IMR-90 (cell line): ENCODE data around the gene KRT7. TPM values are rescaled to one million over a fixed set of nuclear protein-coding genes. Genes with fewer than 3 reads are reported as not detected.

ENCODE experiments used
- ATAC-seq: fragments of 200-7000 bp; cut with Tn5 transposase; 2 replicates; pipeline ENCODE4 v1.9.1; 2020; ENCODE audit warnings: low read depth, mild to moderate bottlenecking, moderate library complexity
- Bru-seq: library from RNA; stranded (reverse); fragments of 400-500 nt; gene quantifications from one replicate; lab custom pipeline; 2021; lab: Mats Ljungman, UMichigan
- BruChase-seq, 2 experiments: library from RNA; stranded (reverse); fragments of 400-500 nt; gene quantifications; one replicate each; lab custom pipeline; 2021; lab: Mats Ljungman, UMichigan
- BruUV-seq: library from RNA; stranded (reverse); fragments of 400-500 nt; replicated peaks from 2 replicates; lab custom pipeline; 2021; lab: Mats Ljungman, UMichigan
- CTCF ChIA-PET: fragments of 300-600 bp; formaldehyde crosslinking; extraction: SDS; loops from one replicate; lab custom pipeline; 2021; ENCODE audit warnings: antibody characterized with exemption; lab: Yijun Ruan, JAX
- POLR2A ChIA-PET: fragments of 300-600 bp; sonication (Branson Sonifier 250); formaldehyde crosslinking; loops from one replicate; lab custom pipeline; 2022; ENCODE audit warnings: antibody characterized with exemption; ENCODE audit not compliant: unreplicated experiment; lab: Charles Lee
- DNase-seq: peaks from one replicate; pipeline ENCODE4 v3.0.0; 2013
- H2AFZ ChIP-seq: replicated peaks from 2 replicates; pipeline ENCODE3; 2013; ENCODE audit warnings: low read length, mild to moderate bottlenecking; ENCODE audit not compliant: poor library complexity
- H2AK5ac ChIP-seq: 2 replicates; pipeline ENCODE4 v1.6.1; 2013; ENCODE audit warnings: low read depth, low read length, inconsistent platforms
- H2AK9ac ChIP-seq: replicated peaks from 2 replicates; pipeline ENCODE3; 2013; ENCODE audit warnings: mild to moderate bottlenecking, low read depth, low read length, moderate library complexity; ENCODE audit not compliant: poor library complexity
- H2BK120ac ChIP-seq: 2 replicates; pipeline ENCODE4 v1.6.1; 2013; ENCODE audit warnings: low read depth, low read length, inconsistent platforms
- H2BK15ac ChIP-seq: 3 replicates; pipeline ENCODE4 v1.6.1; 2013; ENCODE audit warnings: low read depth, low read length, inconsistent platforms
- H2BK20ac ChIP-seq: 2 replicates; pipeline ENCODE4 v1.6.1; 2013; ENCODE audit warnings: low read depth, mild to moderate bottlenecking, inconsistent platforms, low read length, moderate library complexity
- H2BK5ac ChIP-seq: 2 replicates; pipeline ENCODE4 v1.6.1; 2013; ENCODE audit warnings: mild to moderate bottlenecking, low read depth, low read length, inconsistent platforms; ENCODE audit not compliant: poor library complexity, severe bottlenecking
- H3K14ac ChIP-seq: replicated peaks from 2 replicates; pipeline ENCODE4 v1.6.1; 2013; ENCODE audit warnings: low read depth, low read length, inconsistent platforms
- H3K18ac ChIP-seq: 2 replicates; pipeline ENCODE4 v1.6.1; 2013; ENCODE audit warnings: low read depth, low read length, control low read depth
- H3K23ac ChIP-seq: 2 replicates; pipeline ENCODE4 v1.6.1; 2013; ENCODE audit warnings: low read depth, low read length, inconsistent platforms
- H3K27ac ChIP-seq: 2 replicates; pipeline ENCODE4 v1.5.1; 2013; ENCODE audit warnings: mild to moderate bottlenecking, control low read depth, low read length; ENCODE audit not compliant: insufficient read depth
- H3K27me3 ChIP-seq: 2 replicates; pipeline ENCODE4 v1.6.1; 2013; ENCODE audit warnings: low read length; ENCODE audit not compliant: control insufficient read depth, insufficient read depth
- H3K36me3 ChIP-seq: 2 replicates; pipeline ENCODE4 v1.6.1; 2013; ENCODE audit warnings: low read length, mixed read lengths; ENCODE audit not compliant: control insufficient read depth, insufficient read depth
- H3K4ac ChIP-seq: 2 replicates; pipeline ENCODE4 v1.6.1; 2013; ENCODE audit warnings: low read depth, low read length, inconsistent platforms
- H3K4me1 ChIP-seq: 2 replicates; pipeline ENCODE4 v1.6.1; 2013; ENCODE audit warnings: low read length, mixed read lengths; ENCODE audit not compliant: control insufficient read depth, insufficient read depth
- H3K4me2 ChIP-seq: 2 replicates; pipeline ENCODE4 v1.6.1; 2013; ENCODE audit warnings: low read depth, mild to moderate bottlenecking, control low read depth, low read length, moderate library complexity
- H3K4me3 ChIP-seq: 2 replicates; pipeline ENCODE4 v1.5.1; 2013; ENCODE audit warnings: low read depth, mild to moderate bottlenecking, control low read depth, low read length, moderate library complexity; ENCODE audit not compliant: insufficient read depth
- H3K56ac ChIP-seq: 2 replicates; pipeline ENCODE4 v1.6.1; 2013; ENCODE audit warnings: low read length, inconsistent platforms; ENCODE audit not compliant: insufficient read depth; ENCODE audit errors: extremely low read depth
- H3K79me1 ChIP-seq, 2 experiments: 2 replicates each; pipeline ENCODE4 v1.6.1; 2013; ENCODE audit warnings: low read length in 2 of 2, inconsistent platforms in 1 of 2, low read depth in 1 of 2
- H3K9ac ChIP-seq: 2 replicates; pipeline ENCODE4 v1.6.1; 2013; ENCODE audit warnings: low read depth, low read length, control low read depth
- H3K9me1 ChIP-seq: 2 replicates; pipeline ENCODE4 v1.6.1; 2013; ENCODE audit warnings: low read length, inconsistent platforms; ENCODE audit not compliant: insufficient read depth
- H3K9me3 ChIP-seq: 2 replicates; pipeline ENCODE4 v1.6.1; 2013; ENCODE audit warnings: low read length; ENCODE audit not compliant: control insufficient read depth, insufficient read depth
- H4K20me1 ChIP-seq: 2 replicates; pipeline ENCODE4 v1.6.1; 2013; ENCODE audit warnings: low read length, inconsistent platforms; ENCODE audit not compliant: insufficient read depth
- H4K5ac ChIP-seq: 2 replicates; pipeline ENCODE4 v1.6.1; 2013; ENCODE audit warnings: mild to moderate bottlenecking, low read depth, low read length, control low read depth
- H4K8ac ChIP-seq, 2 experiments: 2 replicates each; pipeline ENCODE4 v1.6.1; 2013; ENCODE audit warnings: low read depth in 2 of 2, low read length in 2 of 2, control low read depth in 1 of 2, inconsistent platforms in 1 of 2
- H4K91ac ChIP-seq: 2 replicates; pipeline ENCODE4 v1.6.1; 2013; ENCODE audit warnings: low read depth, low read length, inconsistent platforms; ENCODE audit not compliant: insufficient read depth
- CEBPB ChIP-seq: IDR thresholded peaks from 2 replicates; pipeline ENCODE4 v1.6.1; 2012; ENCODE audit warnings: low read depth, low read length, improper control_type of control experiment
- FOS ChIP-seq: fragments of 150-350 bp; IDR thresholded peaks from 2 replicates; pipeline ENCODE4 v1.6.1; 2016; ENCODE audit warnings: low read depth, low read length
- NFE2L2 ChIP-seq: fragments of 150-350 bp; IDR thresholded peaks from 2 replicates; pipeline ENCODE4 v1.6.1; 2016; ENCODE audit warnings: low read depth, mild to moderate bottlenecking, low read length
- POLR2A ChIP-seq: IDR thresholded peaks from 2 replicates; pipeline ENCODE4 v1.6.1; 2012; ENCODE audit warnings: mild to moderate bottlenecking, low read depth, low read length
- RAD21 ChIP-seq: IDR thresholded peaks from 2 replicates; pipeline ENCODE4 v1.6.1; 2012; ENCODE audit warnings: low read length, improper control_type of control experiment
- RCOR1 ChIP-seq: IDR thresholded peaks from 2 replicates; pipeline ENCODE4 v1.6.1; 2012; ENCODE audit warnings: mild to moderate bottlenecking, low read length, improper control_type of control experiment; ENCODE audit not compliant: insufficient replicate concordance
- SMC3 ChIP-seq: fragments of 150-350 bp; IDR thresholded peaks from 2 replicates; pipeline ENCODE4 v1.6.1; 2016; ENCODE audit warnings: low read depth, mild to moderate bottlenecking, antibody characterized with exemption, low read length, moderate library complexity
- WGBS, 2 experiments: methylation state at CpG; one replicate each; pipeline versions ENCODE4 v1.1.5 to v1.1.7; 2013; ENCODE audit warnings: missing lambda C conversion rate in 2 of 2; ENCODE audit not compliant: insufficient read length in 1 of 2; ENCODE audit errors: extremely low coverage in 2 of 2; 5-methylcytosine and 5-hydroxymethylcytosine counted together
- dilution Hi-C: fragments of 300-500 bp; cut with HindIII; formaldehyde crosslinking; loops from one replicate; pipeline ENCODE4 v1.14.3; 2018; ENCODE audit warnings: low sequenced_read_pairs; ENCODE audit not compliant: unreplicated experiment
- in situ Hi-C: fragments of 300-500 bp; cut with MboI; formaldehyde crosslinking; loops from 3 replicates; pipeline ENCODE4 v1.14.3; 2019; ENCODE audit warnings: low sequenced_read_pairs, inconsistent platforms, mixed read lengths
- intact Hi-C: fragments of 100-400 bp; cut with micrococcal nuclease; formaldehyde crosslinking; loops from 2 replicates; pipeline ENCODE4 v1.10.0; 2022
- long read RNA-seq: library from polyadenylated mRNA; unstranded; transcript quantifications from one replicate; pipeline ENCODE4 v2.0.0, GENCODE V29; 2021; ENCODE audit not compliant: unreplicated experiment
- polyA plus RNA-seq, 3 experiments: library from polyadenylated mRNA; depleted of rRNA; stranded (reverse); fragments of >200 nt; gene quantifications; 2 replicates each; pipeline ENCODE4 v1.2.3, GENCODE V29; 2012; ENCODE audit warnings: low replicate concordance in 1 of 3
- total RNA-seq: library from RNA; depleted of rRNA; stranded (reverse); fragments of >200 nt; gene quantifications from 2 replicates; pipeline ENCODE4 v1.2.3, GENCODE V29; 2012; rRNA removed
- TF ChIP-seq, protein P1 (sequence below): fragments of 150-350 bp; IDR thresholded peaks from 2 replicates; pipeline ENCODE4 v1.6.1; 2016; ENCODE audit warnings: low read depth, mild to moderate bottlenecking, low read length, moderate library complexity, borderline replicate concordance

Gene KRT7
- total RNA-seq, result 0.54 and 1.4 TPM in 2 replicates
- 1.4 and 1.7 TPM in 2 replicates for polyA plus RNA-seq (2012; rRNA removed)
- 2.5 and 3.4 TPM in 2 replicates for polyA plus RNA-seq (2012; cell fraction: cytosol; rRNA removed)
- polyA plus RNA-seq (2012; cell fraction: nucleus; rRNA removed; ENCODE audit: low replicate concordance), result 0.60 and 1.7 TPM in 2 replicates
- Bru-seq, nascent RNA, result percentile 11 among the genes with signal in this experiment
- BruChase-seq, experiment 1, labeled RNA remaining after a 6-hour chase, result percentile 13 among the genes with signal in this experiment
- percentile 17 among the genes with signal in this experiment for BruChase-seq, experiment 2, labeled RNA remaining after a 2-hour chase
- long read RNA-seq, partial matches to known transcripts, result 0 of 2 reads
- long read RNA-seq, other reads (novel, unspliced or antisense), result 2 of 2 reads

- in situ Hi-C loops, result no loop called here
- no peak for TF ChIP-seq RCOR1
- no peak for TF ChIP-seq CEBPB
- TF ChIP-seq FOS, result no peak
- TF ChIP-seq, protein P1, sequence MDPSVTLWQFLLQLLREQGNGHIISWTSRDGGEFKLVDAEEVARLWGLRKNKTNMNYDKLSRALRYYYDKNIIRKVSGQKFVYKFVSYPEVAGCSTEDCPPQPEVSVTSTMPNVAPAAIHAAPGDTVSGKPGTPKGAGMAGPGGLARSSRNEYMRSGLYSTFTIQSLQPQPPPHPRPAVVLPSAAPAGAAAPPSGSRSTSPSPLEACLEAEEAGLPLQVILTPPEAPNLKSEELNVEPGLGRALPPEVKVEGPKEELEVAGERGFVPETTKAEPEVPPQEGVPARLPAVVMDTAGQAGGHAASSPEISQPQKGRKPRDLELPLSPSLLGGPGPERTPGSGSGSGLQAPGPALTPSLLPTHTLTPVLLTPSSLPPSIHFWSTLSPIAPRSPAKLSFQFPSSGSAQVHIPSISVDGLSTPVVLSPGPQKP, result no peak
- TF ChIP-seq RAD21, result no peak
- TF ChIP-seq NFE2L2, result no peak
- no peak for TF ChIP-seq SMC3
- TF ChIP-seq POLR2A, result no peak
- Histone ChIP-seq H3K4me1 (peaks cover 23% of the 10 kb centered on the region), H3K27ac (no peak within 1 kb of the TSS), H4K20me1 (no peaks in the 10 kb centered on the region), H2BK5ac (peak within 1 kb of the TSS; percentile 82), H2AK9ac (peak within 1 kb of the TSS; percentile 90), H2BK20ac (peak within 1 kb of the TSS; percentile 97), H3K36me3 (no peaks in the 10 kb centered on the region), H3K4me3 (no peak within 1 kb of the TSS), H2BK120ac (peak within 1 kb of the TSS; percentile 100), H2AFZ (peak within 1 kb of the TSS; percentile 59), H3K4ac (peak within 1 kb of the TSS; percentile 99), H3K56ac (no peak within 1 kb of the TSS), H4K91ac (peak within 1 kb of the TSS; percentile 99), H4K8ac (peak within 1 kb of the TSS; percentile 81 to 88), H3K14ac (peak within 1 kb of the TSS; percentile 97), H3K18ac (0 out of 2 replicates have a peak within 1 kb of the TSS, but pooled peaks have one; percentile 30), H4K5ac (0 out of 2 replicates have a peak within 1 kb of the TSS, but pooled peaks have one; percentile 16), H3K9me3 (no peaks in the 10 kb centered on the region), H2BK15ac (peak within 1 kb of the TSS; percentile 98; the same call in 2 of the 3 replicates), H3K4me2 (no peak within 1 kb of the TSS), H3K27me3 (no peaks in the 10 kb centered on the region), H3K79me1 (peaks cover 0 to 17% of the 10 kb centered on the region in 2 experiments; a peak in 2 of 4 replicates), H3K9me1 (peaks cover 29% of the 10 kb centered on the region), H2AK5ac (peak within 1 kb of the TSS; percentile 98), H3K23ac (peak within 1 kb of the TSS; percentile 99; the same call in 1 of the 2 replicates), H3K9ac (no peak within 1 kb of the TSS)
- DNase-seq (no peak), ATAC-seq (no peak)
- no TSS peak for BruUV-seq
- dilution Hi-C loops, result no loop called here
- intact Hi-C loops, result loop anchor here (5.0 kb wide), 1 partner anchor 44 kb away; no protein-coding TSS in a partner anchor
- CTCF ChIA-PET, result no interaction called here
- POLR2A ChIA-PET, result no interaction called here
- WGBS, 2 experiments, result 38% methylated on average over 16 of the region's 58 CpGs; no CpG with 5 or more reads in 1 of the 2 experiments
Measured at GRCh38 chr12:52232674-52233461, at the start of gene KRT7. TSS of gene KRT7 (plus strand) at chr12:52233243. CDS start at chr12:52233297, 54 bp downstream.
